OCI-LY7 (cell line): ENCODE data around the gene SLC25A11. TPM values are rescaled to one million over a fixed set of nuclear protein-coding genes. Genes with fewer than 3 reads are reported as not detected.
A peak's percentile ranks its signal among the peaks of the same experiment; 100 is the strongest.

ENCODE experiments used
- BruUV-seq: library from RNA; stranded (reverse); fragments of 400-500 nt; replicated peaks from 2 replicates; lab custom pipeline; 2021; lab: Mats Ljungman, UMichigan
- CTCF ChIA-PET: fragments of 300-600 bp; sonication (Branson Sonifier 250); formaldehyde crosslinking; loops from one replicate; lab custom pipeline; 2022; ENCODE audit warnings: antibody characterized with exemption; ENCODE audit not compliant: unreplicated experiment; lab: Charles Lee
- POLR2A ChIA-PET: fragments of 300-600 bp; sonication (Branson Sonifier 250); formaldehyde crosslinking; loops from one replicate; lab custom pipeline; 2022; ENCODE audit warnings: antibody characterized with exemption; lab: Charles Lee
- DNase-seq: peaks from one replicate; pipeline ENCODE4 v3.0.0-alpha.2; 2015; ENCODE audit warnings: low spot score
- H2AFZ ChIP-seq: fragments of 200-600 bp; sonication (generic), shearing (Covaris generic); 2 replicates; pipeline ENCODE4 v1.6.1; 2014; ENCODE audit warnings: mild to moderate bottlenecking, antibody characterized with exemption, low read length, moderate library complexity
- H3K27ac ChIP-seq: fragments of 200-600 bp; sonication (generic); 2 replicates; pipeline ENCODE4 v1.5.1; 2014; ENCODE audit warnings: mixed run types, low read depth, mild to moderate bottlenecking, moderate library complexity, low read length, inconsistent platforms; ENCODE audit not compliant: poor library complexity, severe bottlenecking
- H3K36me3 ChIP-seq: fragments of 200-600 bp; sonication (generic); 2 replicates; pipeline ENCODE4 v1.6.1; 2014; ENCODE audit warnings: mild to moderate bottlenecking, antibody characterized with exemption, low read length, moderate library complexity, mixed read lengths; ENCODE audit not compliant: insufficient read depth
- H3K4me1 ChIP-seq: fragments of 200-600 bp; sonication (generic); 2 replicates; pipeline ENCODE4 v1.5.1; 2014; ENCODE audit warnings: mild to moderate bottlenecking, low read length; ENCODE audit not compliant: insufficient read depth, poor library complexity, severe bottlenecking
- H3K4me2 ChIP-seq: fragments of 200-600 bp; sonication (generic); 2 replicates; pipeline ENCODE4 v1.6.1; 2014; ENCODE audit warnings: mild to moderate bottlenecking, low read length
- H3K4me3 ChIP-seq: fragments of 200-600 bp; sonication (generic); 2 replicates; pipeline ENCODE4 v1.5.1; 2014; ENCODE audit warnings: mild to moderate bottlenecking, low read depth, low read length; ENCODE audit not compliant: poor library complexity, severe bottlenecking
- H3K79me2 ChIP-seq: fragments of 200-600 bp; sonication (generic); 2 replicates; pipeline ENCODE4 v1.6.1; 2016; ENCODE audit warnings: low read depth, mild to moderate bottlenecking, low read length, moderate library complexity, mixed read lengths; ENCODE audit not compliant: insufficient read depth
- H3K9me2 ChIP-seq: fragments of 200-600 bp; sonication (generic); 2 replicates; pipeline ENCODE4 v1.6.1; 2016; ENCODE audit warnings: mild to moderate bottlenecking, low read length, mixed read lengths; ENCODE audit not compliant: insufficient read depth
- H3K9me3 ChIP-seq: fragments of 200-600 bp; sonication (generic); 2 replicates; pipeline ENCODE4 v1.6.1; 2014; ENCODE audit warnings: mild to moderate bottlenecking, mixed run types, low read length, mixed read lengths
- H4K20me1 ChIP-seq: fragments of 200-600 bp; sonication (generic); 2 replicates; pipeline ENCODE4 v1.6.1; 2014; ENCODE audit warnings: mild to moderate bottlenecking, antibody characterized with exemption, low read length, moderate library complexity, mixed read lengths; ENCODE audit not compliant: insufficient read depth
- CTCF ChIP-seq: fragments of 200-600 bp; sonication (generic); conservative IDR thresholded peaks from 2 replicates; pipeline ENCODE4 v1.5.1; 2014; ENCODE audit warnings: mild to moderate bottlenecking, antibody characterized with exemption, low read length, moderate library complexity, mixed read lengths
- EZH2phosphoT487 ChIP-seq: fragments of 200-600 bp; sonication (generic); IDR thresholded peaks from 2 replicates; pipeline ENCODE4 v1.6.1; 2018; ENCODE audit warnings: low read depth, borderline replicate concordance, mild to moderate bottlenecking, mixed run types, antibody characterized with exemption, low read length, moderate library complexity, mixed read lengths
- intact Hi-C: fragments of 100-400 bp; cut with micrococcal nuclease; formaldehyde crosslinking; loops from one replicate; pipeline ENCODE4 v1.10.0; 2022; ENCODE audit not compliant: unreplicated experiment
- total RNA-seq, 2 experiments: library from RNA; depleted of rRNA in 1 of 2; stranded (reverse); fragments of >200 nt in 1 of 2; shearing (Covaris generic) in 1 of 2; gene quantifications; 2 replicates each; pipeline ENCODE4 v1.2.3, GENCODE V29; 2014 to 2022

SLC25A11 gene
- total RNA-seq, 2 experiments from 2014 or later, result 68.2 to 80.6 TPM

- peaks cover 35% of the 10 kb centered on the region for H3K79me2 ChIP-seq
- DNase-seq, result peak; percentile 93
- intact Hi-C loops, result loop anchor here (1.0 to 10.0 kb wide), 2 partner anchors 18 to 245 kb away; partner anchors contain the start of genes SPAG7 and ZNF594
- peak overlapping the region; percentile 100 for H3K4me3 ChIP-seq
- H3K9me3 ChIP-seq, result no peaks in the 10 kb centered on the region
- H3K9me2 ChIP-seq, result no peaks in the 10 kb centered on the region
- peak overlapping the region; percentile 93 for H3K4me2 ChIP-seq
- ChIA-PET POLR2A (interaction anchor here (3.8 to 5.9 kb wide), 2 partner anchors 10 to 18 kb away, joined by 18 to 51 read pairs; partner anchors contain the start of genes RNF167, SLC25A11 and SPAG7), CTCF (no interaction called here)
- H2AFZ ChIP-seq, result peak overlapping the region; percentile 15; the same call in 1 of the 2 replicates
- BruUV-seq, result no TSS peak
- peak overlapping the region; percentile 99 for H3K27ac ChIP-seq
- H3K4me1 ChIP-seq, result peaks cover 44% of the 10 kb centered on the region
- TF ChIP-seq CTCF (no peak), EZH2phosphoT487 (no peak)
- H4K20me1 ChIP-seq, result peaks cover 19% of the 10 kb centered on the region
- H3K36me3 ChIP-seq, result peaks cover 37% of the 10 kb centered on the region
These were observed 9.7 kb upstream of the SLC25A11 start for GRCh38 chr17:4949321-4950074.

- DNase-seq, result peak; percentile 93
- ChIA-PET POLR2A (interaction anchor here (0.7 to 0.9 kb wide), 2 partner anchors 19 to 392 kb away, joined by 3 read pairs; partner anchors contain the start of gene SPAG7), CTCF (no interaction called here)
- Histone ChIP-seq H3K4me2 (peak overlapping the region; percentile 93), H3K36me3 (peaks cover 43% of the 10 kb centered on the region), H2AFZ (peak overlapping the region; percentile 15; the same call in 1 of the 2 replicates), H3K9me3 (no peaks in the 10 kb centered on the region), H3K9me2 (no peaks in the 10 kb centered on the region), H3K4me1 (peaks cover 49% of the 10 kb centered on the region), H4K20me1 (peaks cover 19% of the 10 kb centered on the region), H3K4me3 (peak overlapping the region; percentile 100), H3K79me2 (peaks cover 39% of the 10 kb centered on the region), H3K27ac (peak overlapping the region; percentile 99)
- intact Hi-C loops, result loop anchor here (1.0 to 10.0 kb wide), 3 partner anchors 18 to 246 kb away; partner anchors contain the start of genes INCA1, KIF1C, SPAG7 and ZNF594
- TF ChIP-seq EZH2phosphoT487 (no peak), CTCF (no peak)
- no TSS peak for BruUV-seq
These were observed 9.1 kb upstream of the SLC25A11 start for GRCh38 chr17:4948931-4949320.
